Body of pancreas (tissue), 4 donors: ENCODE data around the gene HDAC8.

Source experiments
- POLR2A ChIP-seq, 3 donors: fragments of 450-650 bp; IDR thresholded peaks; one replicate each; pipeline ENCODE4 v1.6.1; 2016; ENCODE audit warnings: antibody characterized with exemption in 3 of 3, mild to moderate bottlenecking in 2 of 3
- TF ChIP-seq, protein P1 (sequence below), 7 experiments: fragments of 450-650 bp in 4 of 7; fragments of 200-600 bp in 3 of 7; sonication (generic) in 3 of 7; IDR thresholded peaks; one replicate each; pipeline ENCODE4 v1.5.1; 2016 to 2019; ENCODE audit warnings: antibody characterized with exemption in 7 of 7

DNA sequence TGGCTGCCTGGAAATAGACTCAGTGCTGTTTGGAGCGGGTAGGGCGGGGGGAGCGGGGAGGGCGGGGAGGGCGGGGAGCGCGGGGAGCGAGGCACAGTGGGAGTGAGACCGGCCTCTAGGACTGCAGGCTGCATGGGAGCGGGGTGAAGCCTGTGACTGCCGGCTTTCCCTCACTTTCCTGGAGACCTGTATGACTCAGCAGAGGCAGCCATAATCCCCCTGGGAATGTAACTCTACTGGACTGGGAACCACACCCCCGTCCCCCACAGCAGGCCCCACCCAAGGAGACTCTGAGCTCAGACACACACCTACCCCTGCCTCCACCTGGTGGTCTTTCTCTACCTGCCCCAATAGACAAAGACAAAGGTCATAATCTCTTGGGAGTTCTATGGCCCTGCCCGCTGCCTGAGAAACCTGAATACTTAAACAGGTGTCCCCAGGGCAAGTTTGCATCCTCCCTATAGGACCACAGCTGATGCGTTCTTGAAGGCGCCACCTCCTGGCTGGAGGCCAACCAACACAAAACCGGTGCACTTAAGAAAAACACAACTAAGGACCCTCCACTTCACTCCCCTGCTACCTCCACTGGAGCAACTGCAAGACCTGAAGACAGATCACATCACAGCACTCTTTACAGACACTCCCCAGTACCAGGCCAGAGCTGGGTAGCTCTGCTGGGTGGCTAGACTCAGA lies 18.0 kb downstream of the HDAC8 start:
- TF ChIP-seq, protein P1, sequence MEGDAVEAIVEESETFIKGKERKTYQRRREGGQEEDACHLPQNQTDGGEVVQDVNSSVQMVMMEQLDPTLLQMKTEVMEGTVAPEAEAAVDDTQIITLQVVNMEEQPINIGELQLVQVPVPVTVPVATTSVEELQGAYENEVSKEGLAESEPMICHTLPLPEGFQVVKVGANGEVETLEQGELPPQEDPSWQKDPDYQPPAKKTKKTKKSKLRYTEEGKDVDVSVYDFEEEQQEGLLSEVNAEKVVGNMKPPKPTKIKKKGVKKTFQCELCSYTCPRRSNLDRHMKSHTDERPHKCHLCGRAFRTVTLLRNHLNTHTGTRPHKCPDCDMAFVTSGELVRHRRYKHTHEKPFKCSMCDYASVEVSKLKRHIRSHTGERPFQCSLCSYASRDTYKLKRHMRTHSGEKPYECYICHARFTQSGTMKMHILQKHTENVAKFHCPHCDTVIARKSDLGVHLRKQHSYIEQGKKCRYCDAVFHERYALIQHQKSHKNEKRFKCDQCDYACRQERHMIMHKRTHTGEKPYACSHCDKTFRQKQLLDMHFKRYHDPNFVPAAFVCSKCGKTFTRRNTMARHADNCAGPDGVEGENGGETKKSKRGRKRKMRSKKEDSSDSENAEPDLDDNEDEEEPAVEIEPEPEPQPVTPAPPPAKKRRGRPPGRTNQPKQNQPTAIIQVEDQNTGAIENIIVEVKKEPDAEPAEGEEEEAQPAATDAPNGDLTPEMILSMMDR (IDR thresholded peaks at IDR 0.05) = no peak
- TF ChIP-seq POLR2A (IDR thresholded peaks at IDR 0.05) = no peak
